OCI-LY7 (cell line): Measurements from ENCODE around the gene XRCC5.

ENCODE experiments used
- CTCF ChIP-seq: fragments of 200-600 bp; sonication (generic); conservative IDR thresholded peaks from 2 replicates; pipeline ENCODE4 v1.5.1; 2014; ENCODE audit warnings: mild to moderate bottlenecking, antibody characterized with exemption, low read length, moderate library complexity, mixed read lengths
- EZH2phosphoT487 ChIP-seq: fragments of 200-600 bp; sonication (generic); IDR thresholded peaks from 2 replicates; pipeline ENCODE4 v1.6.1; 2018; ENCODE audit warnings: low read depth, borderline replicate concordance, mild to moderate bottlenecking, mixed run types, antibody characterized with exemption, low read length, moderate library complexity, mixed read lengths

GRCh38 chr2:216222650-216223352 is 113.7 kb downstream of the XRCC5 start:
- TF ChIP-seq CTCF, result peak; percentile 63
- no peak for TF ChIP-seq EZH2phosphoT487
